ENCODE data around the gene PHACTR1.

The PHACTR1 gene

GRCh38 chr6:13079096-13079723, 362.6 kb downstream of the PHACTR1 start:
- DNase-seq: no peak

- no peak for DNase-seq
Observed at GRCh38 chr6:13080462-13081188, 364.1 kb downstream of the PHACTR1 start.

GRCh38 chr6:13081189-13081563, 364.6 kb downstream of the PHACTR1 start:
- DNase-seq: no peak

GRCh38 chr6:13089296-13089994, 372.9 kb downstream of the PHACTR1 start:
- no peak for DNase-seq

DNA sequence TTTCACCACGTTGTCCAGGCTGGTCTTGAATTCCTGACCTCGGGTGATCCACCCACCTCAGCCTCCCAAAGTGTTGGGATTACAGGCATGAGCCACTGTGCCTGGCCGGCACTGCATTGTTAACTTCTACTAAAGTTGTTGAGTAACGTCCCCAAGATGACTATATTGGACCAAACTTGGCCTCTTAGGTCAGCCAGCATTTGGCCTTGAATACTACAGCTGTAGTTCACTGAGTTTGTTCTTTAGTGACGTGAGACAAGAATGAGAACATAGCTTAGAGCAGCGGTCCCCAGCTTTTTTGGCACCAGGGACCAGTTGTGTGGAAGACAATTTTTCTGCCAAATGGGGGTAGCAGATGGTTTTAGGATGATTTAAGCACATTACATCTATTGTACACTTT, 374.6 kb downstream of the PHACTR1 start:
- no peak for DNase-seq

DNA sequence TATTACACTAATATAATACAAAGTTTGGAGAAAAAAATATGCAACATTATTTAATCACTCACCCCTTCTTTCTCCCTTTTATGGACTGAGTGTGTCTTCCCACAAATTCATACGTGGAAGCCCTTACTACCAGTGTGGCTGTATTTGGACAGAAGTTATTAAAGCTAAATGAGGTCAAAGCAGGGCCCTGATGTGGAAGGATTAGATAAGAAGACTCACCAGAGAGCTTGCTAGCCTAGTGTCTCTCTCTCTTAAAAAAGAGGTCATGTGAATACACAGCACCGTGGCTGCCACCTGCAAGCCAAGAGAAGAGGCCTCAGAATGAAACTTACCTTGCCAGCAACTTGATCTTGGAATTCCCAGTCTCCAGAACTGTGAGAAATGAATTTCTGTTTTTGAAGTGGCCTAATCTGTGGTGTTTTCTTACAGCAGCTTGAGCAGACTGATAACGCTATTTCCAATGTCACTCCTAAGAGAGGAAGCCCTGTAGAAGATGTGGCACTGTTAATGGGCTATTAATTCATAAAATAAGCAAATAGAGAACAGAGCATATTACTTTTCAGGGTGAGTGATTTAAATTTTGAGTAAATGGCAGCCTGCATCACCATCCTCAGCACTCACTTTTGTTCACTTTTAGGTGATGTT, 378.3 kb downstream of the PHACTR1 start:
- no peak for DNase-seq

GRCh38 chr6:13096084-13096483, 379.5 kb downstream of the PHACTR1 start:
- no peak for DNase-seq

GRCh38 chr6:13097454-13097853, 380.9 kb downstream of the PHACTR1 start:
- DNase-seq: no peak

DNA sequence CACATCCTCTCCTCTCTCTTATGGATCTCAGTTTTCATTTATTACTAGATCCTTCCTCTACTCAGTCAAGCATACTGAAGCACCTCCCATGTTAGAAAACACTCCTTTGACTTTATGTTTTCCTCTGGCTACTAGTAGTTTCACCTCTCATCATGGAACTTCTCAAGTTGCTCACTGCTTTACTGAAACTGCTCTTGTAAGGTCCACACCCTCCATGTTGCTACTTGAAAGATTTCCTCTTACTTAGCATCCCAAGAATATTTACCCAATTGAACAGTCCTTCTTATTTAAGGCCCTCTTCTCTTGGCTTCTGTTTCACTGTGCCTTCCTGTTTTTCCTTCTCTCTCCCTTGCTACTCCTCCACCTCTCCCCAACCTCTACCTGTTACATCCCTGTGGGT, 381.4 kb downstream of the PHACTR1 start:
- no peak for DNase-seq

- DNase-seq: no peak
Observed at GRCh38 chr6:13098793-13099570, 382.4 kb downstream of the PHACTR1 start.

- no peak for DNase-seq
Observed at GRCh38 chr6:13099771-13100170, 383.2 kb downstream of the PHACTR1 start.

DNA sequence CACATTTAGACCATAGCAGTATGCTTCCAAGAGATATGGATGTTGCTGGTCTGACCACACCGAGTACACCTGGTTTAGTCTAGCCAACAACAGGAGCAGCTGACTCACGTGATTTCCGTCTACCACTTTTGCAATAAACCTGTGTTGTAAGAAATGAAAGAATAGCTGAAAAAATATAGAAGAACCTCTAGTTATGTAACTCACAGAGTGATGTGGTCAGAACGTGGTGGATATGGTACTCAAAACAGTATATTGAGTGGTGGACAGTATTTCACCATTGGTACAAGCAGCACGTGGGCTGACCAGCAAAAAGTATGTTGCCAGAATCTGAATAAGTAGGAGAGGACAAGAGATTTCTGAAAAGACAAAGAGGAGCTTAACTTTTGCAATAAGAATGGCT, 384.8 kb downstream of the PHACTR1 start:
- DNase-seq: no peak

DNA sequence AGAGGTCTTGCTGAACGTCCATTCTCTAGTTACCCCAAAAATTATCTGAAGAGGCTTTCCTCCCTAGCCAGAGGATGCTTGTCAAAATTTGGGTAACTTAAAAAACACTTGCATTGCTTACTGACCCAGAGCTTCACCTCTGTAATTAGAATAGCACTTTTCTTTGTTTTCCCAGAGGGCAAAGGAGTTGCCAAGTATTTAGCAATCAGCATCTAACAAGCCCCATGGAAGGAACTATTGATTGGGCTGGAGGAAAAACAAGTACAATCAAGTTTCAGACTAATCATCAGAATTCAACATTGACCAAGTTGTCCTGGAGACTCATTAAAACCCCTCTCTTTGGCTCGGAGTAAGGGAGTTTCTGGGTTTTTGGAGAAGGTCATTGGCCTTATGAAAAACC, 385.4 kb downstream of the PHACTR1 start:
- DNase-seq: no peak

DNA sequence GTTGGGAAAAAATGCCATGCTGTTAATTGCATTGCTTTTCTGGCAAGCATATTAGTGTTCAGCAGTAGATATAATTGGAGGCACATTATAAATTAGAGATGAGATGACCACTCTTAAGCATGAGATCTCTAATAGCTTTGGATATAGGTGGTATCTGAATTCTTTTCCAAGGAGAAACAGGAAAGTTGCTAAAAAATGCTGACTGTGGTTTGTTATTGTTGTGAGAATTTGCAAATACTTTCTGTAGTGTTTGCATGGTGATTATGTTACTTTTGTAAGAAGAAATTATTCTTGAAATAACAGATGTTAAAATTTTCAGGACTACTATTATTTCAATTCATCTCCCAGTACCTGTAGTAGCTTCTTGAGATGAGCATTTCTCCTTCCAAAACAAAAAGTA, 386.6 kb downstream of the PHACTR1 start:
- DNase-seq: no peak

DNA sequence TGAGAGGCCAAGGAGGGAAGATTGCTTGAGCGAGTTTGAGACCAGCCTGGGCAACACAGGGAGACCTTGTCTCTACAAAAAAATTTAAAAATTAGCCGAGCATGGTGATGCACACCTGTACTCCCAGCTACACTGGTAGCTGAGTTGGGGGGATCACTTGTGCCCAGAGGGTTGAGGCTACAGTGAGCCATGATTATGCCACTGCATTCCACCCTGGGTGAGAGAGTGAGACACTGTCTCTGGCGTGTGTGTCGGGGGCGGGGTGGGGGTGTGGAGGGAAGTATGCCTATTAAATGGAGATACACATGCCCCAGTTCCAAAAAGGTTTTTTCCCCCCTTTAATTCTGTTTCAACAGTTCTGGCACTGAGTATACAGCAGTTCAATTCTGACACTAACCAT, 388.6 kb downstream of the PHACTR1 start:
- no peak for DNase-seq

DNA sequence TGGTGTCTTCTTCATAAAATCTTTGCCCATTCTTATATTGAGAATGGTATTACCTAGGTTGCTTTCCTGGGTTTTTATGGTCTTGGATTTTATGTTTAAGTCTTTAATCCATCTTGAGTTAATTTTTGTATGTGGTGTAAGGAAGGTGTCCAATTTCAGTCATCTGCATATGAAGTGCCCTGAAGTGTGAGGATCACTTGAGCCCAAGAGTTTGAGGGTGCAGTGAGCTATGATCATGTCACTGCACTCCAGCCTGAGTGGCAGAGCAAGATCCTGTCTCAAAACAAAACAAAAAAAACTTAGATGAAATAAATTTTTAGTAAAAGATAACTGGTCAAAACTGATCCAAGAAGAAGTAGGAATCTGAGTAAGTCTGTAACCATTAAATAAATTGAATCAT, 396.4 kb downstream of the PHACTR1 start:
- no peak for DNase-seq

DNA sequence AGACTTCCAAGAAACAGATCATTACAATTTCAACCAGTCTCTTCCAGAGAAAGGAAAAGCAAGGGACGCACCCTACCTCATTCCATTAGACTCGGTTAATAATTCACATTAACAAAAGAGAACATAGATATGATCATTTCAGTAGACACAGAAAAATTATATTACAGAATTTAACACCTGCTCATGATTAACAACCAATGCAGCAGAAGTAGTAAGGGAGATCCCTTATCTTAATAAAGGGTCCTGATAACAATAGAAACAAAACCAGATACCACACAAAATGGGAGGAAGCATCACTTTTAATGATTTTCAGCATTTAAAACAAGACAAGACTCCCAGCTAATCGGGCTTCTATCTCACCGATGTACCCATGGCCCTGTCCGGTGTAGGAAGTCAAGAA, 396.8 kb downstream of the PHACTR1 start:
- no peak for DNase-seq

GRCh38 chr6:13113981-13114593, 397.5 kb downstream of the PHACTR1 start:
- DNase-seq: no peak

DNA sequence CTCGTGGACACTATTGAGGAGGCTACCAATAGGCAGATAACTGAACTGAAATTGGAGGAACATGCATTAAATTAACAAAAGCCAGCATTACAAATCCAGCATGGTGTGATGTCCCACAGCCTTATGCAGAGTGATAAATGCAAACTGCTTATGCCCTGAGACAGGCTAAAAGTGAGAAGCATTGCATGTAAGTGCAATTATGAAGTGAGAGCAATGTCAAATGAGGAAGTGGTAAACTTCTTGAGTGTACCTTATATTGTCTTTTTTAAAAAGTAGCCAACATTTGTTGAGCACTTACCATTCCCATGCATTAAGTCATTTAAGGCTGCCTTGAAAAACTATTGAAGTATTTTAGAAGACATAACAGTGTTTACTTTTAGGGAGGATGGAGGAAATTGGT, 399.6 kb downstream of the PHACTR1 start:
- DNase-seq: no peak

DNA sequence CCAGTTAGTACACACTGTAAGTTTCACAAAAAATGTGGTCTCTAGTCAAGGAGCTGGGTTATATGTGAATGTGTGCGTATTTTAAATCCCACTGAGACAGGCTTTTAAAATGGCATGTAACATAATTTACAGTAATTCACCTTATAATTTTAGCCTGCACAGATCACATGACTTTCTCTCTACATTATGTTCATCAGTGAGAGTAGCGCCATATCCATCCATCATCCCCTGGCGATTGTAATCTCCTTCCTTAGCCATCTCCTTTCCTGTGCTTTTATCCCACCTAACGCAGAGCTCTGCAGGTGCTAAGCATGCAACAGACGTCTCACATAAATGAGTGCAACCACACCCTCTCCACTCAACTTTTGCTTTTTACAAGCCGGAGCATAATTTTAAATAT, 401.0 kb downstream of the PHACTR1 start:
- DNase-seq: no peak

DNA sequence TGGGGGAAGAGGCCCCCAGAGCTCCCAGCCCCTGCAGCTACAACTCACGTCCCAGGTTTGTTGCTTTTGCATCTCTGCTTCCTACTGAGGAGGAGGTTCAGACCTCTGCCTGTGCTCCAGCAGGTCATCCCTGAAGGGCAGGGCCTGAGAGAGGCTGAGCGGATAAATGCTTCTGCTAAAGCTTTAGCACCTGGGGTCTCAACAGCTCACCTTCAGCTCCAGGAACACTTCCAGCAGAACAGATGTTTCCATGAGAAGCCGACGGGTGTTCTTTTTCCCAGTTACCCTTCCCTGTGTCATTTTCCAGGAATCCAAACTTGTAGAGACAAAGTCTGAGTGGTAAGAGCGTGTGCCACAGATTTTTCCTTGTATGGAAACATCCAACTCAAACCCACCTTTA, 403.0 kb downstream of the PHACTR1 start:
- no peak for DNase-seq

Data from central memory CD4-positive, alpha-beta T cell (primary cell).